NCI-H510A treated with DMSO at 0.1 percent for 48 hours (cell line): Measurements from ENCODE around the gene CRACDL.

Experiments used
- DNase-seq: peaks from one replicate; lab custom pipeline; 2025; lab: John Stamatoyannopoulos, UW

The CRACDL gene

GRCh38 chr2:98803405-98804264 is 132.4 kb downstream of the CRACDL start:
- no peak for DNase-seq

- DNase-seq = no peak
Observed at GRCh38 chr2:98802344-98802743, 133.7 kb downstream of the CRACDL start.

- DNase-seq = no peak
Observed at GRCh38 chr2:98801921-98802321, 134.1 kb downstream of the CRACDL start.

DNA sequence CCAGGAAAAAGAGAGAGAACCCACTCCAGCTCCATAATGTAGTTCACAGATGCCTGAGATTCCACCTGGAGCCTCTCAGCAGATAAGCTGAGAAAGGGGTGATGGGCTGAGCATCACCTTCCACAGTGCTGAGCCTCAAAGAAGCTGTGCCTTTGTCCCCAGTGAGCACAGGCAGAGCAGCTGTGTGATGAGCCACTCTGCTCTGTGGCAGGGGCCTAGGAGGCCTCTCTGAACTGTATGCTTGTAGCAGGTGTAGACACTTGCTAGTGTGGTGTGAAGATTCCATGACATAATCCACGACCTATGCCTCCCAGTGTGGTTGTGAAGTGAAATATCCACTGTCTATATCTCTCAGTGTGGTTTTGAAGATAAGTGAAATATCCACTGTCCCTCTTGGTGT is 134.7 kb downstream of the CRACDL start:
- no peak for DNase-seq

DNA sequence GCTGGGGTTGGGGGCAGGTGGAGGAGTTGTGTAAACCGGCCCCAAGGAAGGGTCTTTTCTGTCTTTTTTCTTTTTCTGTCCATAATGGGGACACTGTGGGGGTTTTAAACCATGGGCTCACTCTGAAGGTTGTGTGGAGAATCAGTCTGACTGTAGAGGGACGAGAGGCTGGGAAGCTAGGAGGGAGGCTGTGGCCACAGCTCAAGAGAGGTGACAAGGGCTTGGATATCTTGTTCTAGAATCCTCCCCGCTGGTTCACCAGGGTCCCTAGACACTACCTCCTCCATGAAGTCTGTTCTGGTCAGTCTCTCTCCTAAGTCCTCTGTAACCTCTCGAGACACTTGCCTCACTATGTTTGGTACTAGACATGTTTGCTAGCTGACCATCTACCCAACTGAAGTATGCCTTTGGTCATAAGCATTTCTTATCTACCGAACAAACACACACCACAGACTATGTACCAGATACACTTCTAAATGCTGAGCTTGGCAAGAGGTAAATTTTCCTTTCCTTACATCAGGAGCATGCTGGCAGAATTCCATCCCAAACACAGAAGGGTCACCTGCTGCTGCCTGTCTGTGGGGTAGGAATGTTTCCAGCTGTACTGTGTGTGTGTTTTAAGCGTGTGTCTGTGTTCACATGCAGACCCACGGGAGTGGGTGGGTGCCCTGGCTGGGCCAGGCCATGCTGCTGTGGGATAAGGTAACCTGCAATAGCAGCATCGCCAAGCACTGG is 135.5 kb downstream of the CRACDL start:
- no peak for DNase-seq

GRCh38 chr2:98799375-98800329 is 136.4 kb downstream of the CRACDL start:
- no peak for DNase-seq

GRCh38 chr2:98796775-98797544 is 139.1 kb downstream of the CRACDL start:
- DNase-seq = no peak

DNA sequence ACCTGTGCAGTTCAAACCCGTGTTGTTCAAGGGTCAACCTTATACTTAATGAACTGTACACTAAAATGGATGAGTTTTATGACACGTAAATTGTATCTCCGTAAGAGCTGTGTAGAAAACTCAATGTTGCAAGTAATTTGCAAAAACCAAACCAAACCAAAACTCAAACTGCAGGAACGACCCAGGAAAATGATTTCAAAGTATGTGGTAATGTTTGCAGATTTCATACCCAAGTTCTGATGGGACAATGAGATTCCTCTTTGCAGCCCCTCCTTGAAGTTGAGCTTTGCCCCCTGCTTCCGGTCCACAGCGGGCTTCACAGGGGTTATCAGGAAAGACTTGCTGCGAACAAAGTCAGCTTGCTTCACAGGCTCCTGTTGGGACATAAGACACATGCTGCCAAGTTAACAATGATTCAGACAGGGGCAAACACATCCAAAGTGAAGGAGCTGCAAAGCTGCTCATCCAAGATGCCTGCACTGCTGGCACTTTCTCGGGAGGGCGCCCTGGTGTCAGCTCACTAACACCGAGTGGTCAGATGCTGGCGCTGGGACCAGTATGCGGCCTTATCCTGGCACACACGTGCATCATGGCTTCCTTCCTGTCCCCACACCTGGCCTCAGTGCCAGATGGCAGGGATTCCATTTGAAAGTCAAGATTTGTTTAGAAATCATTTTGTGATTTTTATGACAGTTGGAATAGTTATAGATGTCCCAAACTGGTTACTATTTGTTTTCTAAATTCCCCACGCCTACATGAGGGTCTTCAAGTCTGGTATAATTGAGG is 139.9 kb downstream of the CRACDL start:
- no peak for DNase-seq

DNA sequence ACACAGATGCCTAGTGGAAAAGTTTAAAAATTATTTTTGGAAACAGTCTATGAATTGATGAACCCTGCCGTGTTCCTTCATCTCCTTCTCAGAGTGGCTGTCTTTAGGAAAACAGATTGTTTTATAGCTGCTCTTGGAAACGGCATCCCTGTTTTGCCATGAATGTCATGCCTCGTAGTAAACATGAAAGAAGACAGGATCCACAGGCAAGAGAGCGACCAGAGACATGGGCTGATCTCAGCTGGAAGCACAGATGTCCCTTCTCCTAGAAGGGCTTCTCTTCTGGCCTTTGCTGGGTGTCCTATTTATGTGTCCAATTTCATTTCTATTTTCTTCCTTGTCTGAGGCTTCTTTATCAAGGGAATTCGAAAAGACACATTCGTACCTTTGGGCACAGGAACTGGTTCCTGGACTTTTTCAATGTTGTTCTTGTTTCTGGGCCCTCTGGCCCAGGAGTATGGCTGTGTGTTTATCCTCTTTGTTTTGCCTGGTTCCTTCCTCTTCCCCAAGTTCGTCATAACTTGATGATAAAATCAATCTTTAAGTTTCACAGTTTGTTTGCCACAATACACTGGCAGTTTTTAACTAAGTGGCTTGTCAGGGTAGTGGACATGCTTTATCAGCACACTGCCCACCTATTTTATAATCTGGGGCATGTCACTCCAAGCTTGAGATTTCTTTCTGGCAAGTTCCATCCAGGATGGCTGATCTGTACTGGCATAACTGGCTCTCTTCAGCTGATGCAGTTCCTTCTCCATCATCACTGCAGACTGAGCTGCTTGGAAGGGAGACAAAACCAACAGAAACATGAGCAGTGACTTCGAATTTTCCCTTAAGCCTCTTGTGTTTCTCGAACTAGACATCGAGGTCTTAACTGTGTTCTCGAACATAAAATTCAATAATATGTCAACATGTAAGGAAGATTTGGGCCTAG is 141.9 kb downstream of the CRACDL start:
- no peak for DNase-seq

DNA sequence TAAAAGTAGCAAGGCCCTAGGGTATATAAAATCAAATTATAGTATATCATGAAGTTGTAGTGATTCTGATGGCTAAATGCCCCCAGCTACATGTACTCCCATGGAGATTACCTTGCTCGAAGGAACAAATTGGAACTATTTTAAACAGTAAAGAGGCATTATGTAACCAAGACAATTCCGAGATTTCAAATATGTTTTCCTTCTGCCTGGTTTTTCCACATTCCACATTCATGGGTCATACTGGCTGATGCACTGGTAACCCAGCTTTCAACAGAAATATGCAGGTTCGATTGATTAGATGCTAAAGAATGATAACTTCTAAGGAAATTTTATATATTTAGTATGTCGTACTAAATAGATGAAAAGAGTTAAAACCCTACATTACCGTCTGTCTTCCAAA is 142.8 kb downstream of the CRACDL start:
- no peak for DNase-seq

DNA sequence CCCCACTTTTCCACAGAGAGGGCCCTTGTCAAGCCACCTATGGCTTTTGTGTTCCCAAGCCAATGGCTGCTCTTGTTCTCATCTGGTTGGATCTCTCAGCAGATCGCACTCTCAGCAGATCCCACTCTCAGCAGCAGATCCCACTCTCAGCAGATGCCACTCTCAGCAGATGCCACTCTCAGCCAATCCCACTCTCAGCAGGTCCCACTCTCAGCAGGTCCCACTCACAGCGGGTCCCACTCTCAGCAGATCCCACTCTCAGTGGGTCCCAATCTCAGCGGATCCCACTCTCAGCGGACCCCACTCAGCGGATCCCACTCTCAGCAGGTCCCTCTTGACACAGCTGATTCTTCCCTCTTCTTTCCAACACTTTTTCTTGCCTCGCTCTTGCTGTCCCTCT is 145.8 kb downstream of the CRACDL start:
- DNase-seq = no peak

GRCh38 chr2:98787700-98788099 is 148.3 kb downstream of the CRACDL start:
- DNase-seq = no peak

GRCh38 chr2:98786179-98786578 is 149.8 kb downstream of the CRACDL start:
- DNase-seq = no peak

- DNase-seq = no peak
Observed at GRCh38 chr2:98782570-98782969, 153.5 kb downstream of the CRACDL start.

GRCh38 chr2:98781822-98782221 is 154.2 kb downstream of the CRACDL start:
- no peak for DNase-seq

DNA sequence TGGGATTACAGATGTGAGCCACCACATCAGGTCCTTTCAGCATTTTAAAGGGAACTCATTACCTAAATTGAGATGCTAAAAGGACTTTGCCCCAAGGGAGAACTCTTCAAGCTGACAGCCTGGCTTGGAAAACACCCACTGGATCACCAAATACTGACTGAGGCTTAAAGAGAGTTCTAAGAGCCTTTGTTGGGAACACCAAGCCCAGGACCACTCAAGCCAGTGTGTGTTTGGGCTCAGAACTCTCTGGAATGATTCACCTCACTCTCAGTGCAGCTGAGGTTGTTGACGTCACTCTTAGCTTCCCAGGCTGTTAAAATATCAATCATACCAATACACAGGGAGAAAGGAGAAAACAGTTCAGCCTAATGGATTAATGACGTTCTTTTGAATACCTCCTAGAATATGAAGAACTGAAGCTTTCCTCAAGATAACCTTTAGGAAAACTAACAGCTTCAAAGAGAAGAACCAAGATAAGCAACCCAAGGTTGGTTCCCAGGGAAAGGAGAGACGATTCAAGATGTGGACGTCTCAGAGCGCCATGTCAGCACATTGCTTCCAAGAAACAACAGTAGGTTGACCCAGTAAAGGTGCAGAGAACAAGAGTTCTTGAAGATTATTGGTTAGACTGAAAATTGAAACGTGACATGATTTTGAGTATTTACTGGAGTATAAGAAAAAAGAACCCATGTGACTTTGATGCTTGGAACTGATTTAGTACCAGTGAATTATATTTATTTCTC is 157.1 kb downstream of the CRACDL start:
- DNase-seq = no peak

GRCh38 chr2:98778151-98778550 is 157.9 kb downstream of the CRACDL start:
- no peak for DNase-seq

DNA sequence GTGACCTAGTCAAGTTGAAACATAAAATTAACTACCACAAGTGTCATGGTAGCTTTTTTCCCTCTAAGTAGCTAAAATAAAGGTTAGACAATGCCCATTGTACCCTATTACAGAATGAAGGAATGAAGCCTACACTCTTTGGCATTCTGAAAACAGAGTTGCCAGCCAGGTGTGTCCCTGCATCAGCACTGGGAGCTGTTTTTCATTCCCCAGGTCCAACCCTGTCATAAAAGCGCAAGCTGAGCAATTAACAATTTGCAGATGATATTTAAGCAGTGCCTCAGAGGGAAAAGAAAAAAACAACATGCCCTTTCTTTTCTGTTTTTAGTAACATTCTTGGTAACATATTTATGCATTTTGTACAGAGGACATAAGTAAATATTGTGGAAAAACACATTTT is 158.3 kb downstream of the CRACDL start:
- no peak for DNase-seq

GRCh38 chr2:98777076-98777475 is 158.9 kb downstream of the CRACDL start:
- DNase-seq = no peak
